Measurements from ENCODE around the gene CCL23.
"Not testable (repeated sequence)": the region's sequence is repeated elsewhere in the genome, so short reads cannot be mapped to it uniquely, and the experiment has no call there.

The CCL23 gene

GRCh38 chr17:36004594-36005108, 13.1 kb downstream of the CCL23 start:
- DNase-seq (ENCODE audit: low read depth in 2 of 2), result no peak

GRCh38 chr17:36002631-36003030, 15.1 kb downstream of the CCL23 start:
- DNase-seq (ENCODE audit: low read depth in 2 of 2), result no peak

GRCh38 chr17:36001862-36002603, 15.7 kb downstream of the CCL23 start:
- no peak for DNase-seq (ENCODE audit: low read depth in 2 of 2)

GRCh38 chr17:36001110-36001771, 16.5 kb downstream of the CCL23 start, which contains the start of gene CCL15:
Gene CCL15, minus strand, starts transcription at chr17:36001553. Its CDS starts 61 bp downstream, at chr17:36001492.
- no peak for DNase-seq (ENCODE audit: low read depth in 2 of 2)

GRCh38 chr17:36000732-36001109, 17.1 kb downstream of the CCL23 start:
- DNase-seq (ENCODE audit: low read depth in 2 of 2), result no peak

GRCh38 chr17:35998756-35999155, 19.0 kb downstream of the CCL23 start:
- no peak for DNase-seq (ENCODE audit: low read depth in 2 of 2)

GRCh38 chr17:35998018-35998545, 19.7 kb downstream of the CCL23 start:
- no peak for DNase-seq (ENCODE audit: low read depth in 2 of 2)

GRCh38 chr17:35995346-35995745, 22.4 kb downstream of the CCL23 start:
- DNase-seq (ENCODE audit: low read depth in 2 of 2), result not testable (repeated sequence)

- no peak for DNase-seq (ENCODE audit: low read depth in 2 of 2)
Observed at GRCh38 chr17:35991075-35991474, 26.7 kb downstream of the CCL23 start.

- no peak for DNase-seq (ENCODE audit: low read depth in 2 of 2)
Observed at GRCh38 chr17:35988164-35988563, 29.6 kb downstream of the CCL23 start.

- DNase-seq (ENCODE audit: low read depth in 2 of 2), result no peak
Observed at GRCh38 chr17:35986643-35987042, 31.1 kb downstream of the CCL23 start, which contains the start of gene CCL14. Gene CCL14, minus strand, starts transcription at chr17:35986729. Its CDS starts 80 bp downstream, at chr17:35986649.

GRCh38 chr17:35984140-35984539, 33.6 kb downstream of the CCL23 start:
- no peak for DNase-seq (ENCODE audit: low read depth in 2 of 2)

GRCh38 chr17:35982409-35983191, 35.2 kb downstream of the CCL23 start:
- no peak for DNase-seq (ENCODE audit: low read depth in 2 of 2)

- DNase-seq (ENCODE audit: low read depth in 2 of 2), result no peak
Observed at GRCh38 chr17:35981908-35982330, 35.9 kb downstream of the CCL23 start.

GRCh38 chr17:35981246-35981645, 36.5 kb downstream of the CCL23 start, which contains the start of gene CCL16:
Gene CCL16, minus strand, starts transcription at chr17:35981497. Its CDS starts 77 bp downstream, at chr17:35981420.
- no peak for DNase-seq (ENCODE audit: low read depth in 2 of 2)

- DNase-seq (ENCODE audit: low read depth in 2 of 2), result no peak
Observed at GRCh38 chr17:35978346-35978745, 39.4 kb downstream of the CCL23 start.

- no peak for DNase-seq (ENCODE audit: low read depth in 2 of 2)
Observed at GRCh38 chr17:35977509-35977908, 40.3 kb downstream of the CCL23 start.

GRCh38 chr17:35973333-35974260, 44.2 kb downstream of the CCL23 start:
- no peak for DNase-seq (ENCODE audit: low read depth in 2 of 2)

- no peak for DNase-seq (ENCODE audit: low read depth in 2 of 2)
Observed at GRCh38 chr17:35972945-35973332, 44.8 kb downstream of the CCL23 start.

GRCh38 chr17:35972535-35972934, 45.2 kb downstream of the CCL23 start:
- DNase-seq (ENCODE audit: low read depth in 2 of 2), result no peak

- no peak for DNase-seq (ENCODE audit: low read depth in 2 of 2)
Observed at GRCh38 chr17:35972066-35972465, 45.7 kb downstream of the CCL23 start.
